Spleen (tissue), 11 donors: ENCODE measurements around the gene GAS2. TPM values are rescaled to one million over a fixed set of nuclear protein-coding genes. Genes with fewer than 3 reads are reported as not detected.

Source experiments
- DNase-seq: peaks from one replicate; pipeline ENCODE4 v3.0.0-alpha.2; 2020
- H3K27ac ChIP-seq, 8 donors: fragments of 200-600 bp; sonication (generic) in 7 of 8; 1 replicate in 4 of 8; 2 replicates in 4 of 8; pipeline versions ENCODE4 v1.5.0 to v1.8.0; 2016 to 2021; ENCODE audit warnings: inconsistent platforms in 4 of 8, mild to moderate bottlenecking in 4 of 8, moderate library complexity in 1 of 8
- H3K27me3 ChIP-seq, 7 donors: fragments of 200-600 bp; sonication (generic) in 6 of 7; replicated peaks in 1 of 7; 1 replicate in 4 of 7; 2 replicates in 3 of 7; pipeline versions ENCODE4 v1.5.0 to v1.8.0; 2016 to 2021; ENCODE audit warnings: inconsistent platforms in 3 of 7, mild to moderate bottlenecking in 1 of 7
- H3K36me3 ChIP-seq, 6 donors: fragments of 200-600 bp; sonication (generic) in 5 of 6; 1 replicate in 4 of 6; 2 replicates in 2 of 6; pipeline versions ENCODE4 v1.5.0 to v1.8.0; 2016 to 2021; ENCODE audit warnings: inconsistent platforms in 2 of 6
- H3K4me1 ChIP-seq, 6 donors: fragments of 200-600 bp; sonication (generic) in 5 of 6; 1 replicate in 3 of 6; 2 replicates in 3 of 6; pipeline versions ENCODE4 v1.5.0 to v1.8.0; 2016 to 2021; ENCODE audit warnings: inconsistent platforms in 3 of 6
- H3K4me3 ChIP-seq, 8 donors: fragments of 200-600 bp; sonication (generic) in 7 of 8; 1 replicate in 4 of 8; 2 replicates in 4 of 8; pipeline versions ENCODE4 v1.5.0 to v1.8.0; 2016 to 2021; ENCODE audit warnings: inconsistent platforms in 4 of 8, mild to moderate bottlenecking in 4 of 8, moderate library complexity in 2 of 8
- H3K9me3 ChIP-seq, 8 donors: fragments of 200-600 bp; sonication (generic) in 7 of 8; 1 replicate in 4 of 8; 2 replicates in 4 of 8; pipeline versions ENCODE4 v1.5.0 to v1.8.0; 2016 to 2021; ENCODE audit warnings: inconsistent platforms in 4 of 8
- CTCF ChIP-seq, 11 experiments: fragments of 200-600 bp in 7 of 11; fragments of 450-650 bp in 4 of 11; sonication (generic) in 4 of 11; IDR thresholded peaks in 8 of 11; conservative IDR thresholded peaks in 3 of 11; 1 replicate in 7 of 11; 2 replicates in 4 of 11; pipeline versions ENCODE4 v1.4.0 to v1.8.0; 2016 to 2021; ENCODE audit warnings: antibody characterized with exemption in 11 of 11, inconsistent platforms in 4 of 11, mild to moderate bottlenecking in 1 of 11
- POLR2A ChIP-seq, 3 donors: fragments of 450-650 bp; IDR thresholded peaks; one replicate each; pipeline ENCODE4 v1.5.1; 2017; ENCODE audit warnings: antibody characterized with exemption in 3 of 3, mild to moderate bottlenecking in 1 of 3
- POLR2AphosphoS5 ChIP-seq, 3 donors: sonication (generic); formaldehyde crosslinking; IDR thresholded peaks; one replicate each; pipeline ENCODE4 v1.5.1; 2017; ENCODE audit warnings: antibody characterized with exemption in 3 of 3
- WGBS, 5 donors: extraction: QIAGEN DNeasy Blood & Tissue Kit in 3 of 5; methylation state at CpG; one replicate each; pipeline versions ENCODE4 v1.1.5 to v1.1.7; 2013 to 2018; 5-methylcytosine and 5-hydroxymethylcytosine counted together
- intact Hi-C: fragments of 100-400 bp; cut with DNase I; formaldehyde crosslinking; loops from one replicate; pipeline ENCODE4 v1.15.0; 2023; ENCODE audit warnings: low total_unique reads
- polyA plus RNA-seq, 3 donors: library from polyadenylated mRNA; stranded (reverse); fragments of 200-250 nt; gene quantifications; one replicate each; pipeline ENCODE4 v1.2.1, GENCODE V29; 2013
- total RNA-seq, 7 donors: library from RNA; depleted of rRNA in 3 of 7; stranded (reverse); fragments of >200 nt in 3 of 7; fragmentation: NEBNext Ultra II Directional in 4 of 7; extraction: Animal tissue kit (Norgen Biotek cat#: 25700) in 4 of 7; gene quantifications; one replicate each; pipeline versions ENCODE4 v1.1.0 to v1.2.1, GENCODE V29; 2016 to 2021
- donor health status: healthy with polysubstance abuse.
- donor health status: DM: no; HTN: no; CAD: no; lungs with moderate emphysema.
- donor health status: DM: no; HTN: no; CAD: no.
- donor health status: Bipolar disorder and iron deficiency.
- donor health status: healthy.
- donor health status: DM: no; HTN: no; CAD: no.
- donor health status: DM: yes; HTN: yes; CAD: no.

GAS2 gene
- total and polyA plus RNA-seq, 10 donors, result 1.1 to 9.1 (median 2.2) TPM

GRCh38 chr11:22671751-22672150, 5.3 kb downstream of the GAS2 start:
- 54 to 91% (median 78%) methylated on average over 2 of the region's 2 CpGs for WGBS, 5 donors
- no peaks in the 10 kb centered on the region for H3K36me3 ChIP-seq

GRCh38 chr11:22674470-22675439, 8.3 kb downstream of the GAS2 start:
- 90 to 93% (median 91%) methylated on average over 4 of the region's 4 CpGs for WGBS, 5 donors
- Histone ChIP-seq H3K27ac (no peak overlapping the region), H3K36me3 (no peaks in the 10 kb centered on the region), H3K27me3 (peaks cover 0 to 4% (median 0%) of the 10 kb centered on the region in 7 donors), H3K4me1 (no peaks in the 10 kb centered on the region), H3K4me3 (no peak overlapping the region), H3K9me3 (no peaks in the 10 kb centered on the region)
- no peak for DNase-seq
- TF ChIP-seq CTCF (IDR thresholded peaks at IDR 0.05 in 8 of 11, conservative IDR thresholded peaks at IDR 0.05 in 3 of 11) (no peak), POLR2A (IDR thresholded peaks at IDR 0.05) (no peak), POLR2AphosphoS5 (IDR thresholded peaks at IDR 0.05) (no peak)
- intact Hi-C loops, result no loop called here

More at GRCh38 chr11:22671751-22672150, 5.3 kb downstream of the GAS2 start:
- peaks cover 0 to 28% (median 7%) of the 10 kb centered on the region in 7 donors for H3K27me3 ChIP-seq
- H3K4me3 ChIP-seq, result no peak overlapping the region
- H3K9me3 ChIP-seq, result no peaks in the 10 kb centered on the region
- H3K4me1 ChIP-seq, result peaks cover under 1 to 5% (median 3%) of the 10 kb centered on the region in 6 donors
- H3K27ac ChIP-seq, result no peak overlapping the region
- intact Hi-C loops, result no loop called here
- DNase-seq, result no peak
- TF ChIP-seq POLR2AphosphoS5 (IDR thresholded peaks at IDR 0.05), result no peak
- no peak for TF ChIP-seq CTCF (IDR thresholded peaks at IDR 0.05 in 8 of 11, conservative IDR thresholded peaks at IDR 0.05 in 3 of 11)
- TF ChIP-seq POLR2A (IDR thresholded peaks at IDR 0.05), result no peak

GRCh38 chr11:22677153-22677903, 10.9 kb downstream of the GAS2 start:
- no peak for TF ChIP-seq POLR2AphosphoS5 (IDR thresholded peaks at IDR 0.05)
- TF ChIP-seq POLR2A (IDR thresholded peaks at IDR 0.05), result no peak
- TF ChIP-seq CTCF (IDR thresholded peaks at IDR 0.05 in 8 of 11, conservative IDR thresholded peaks at IDR 0.05 in 3 of 11), result no peak
- intact Hi-C loops, result no loop called here
- DNase-seq, result no peak
- H3K36me3 ChIP-seq, result no peaks in the 10 kb centered on the region
- H3K4me3 ChIP-seq, result no peak overlapping the region
- 54 to 80% (median 72%) methylated on average over 4 of the region's 4 CpGs for WGBS, 5 donors
- H3K9me3 ChIP-seq, result no peaks in the 10 kb centered on the region
- H3K27ac ChIP-seq, result peak overlapping the region in 1 of 8 donors; percentile 18
- H3K4me1 ChIP-seq, result no peaks in the 10 kb centered on the region
- H3K27me3 ChIP-seq, result no peaks in the 10 kb centered on the region

GRCh38 chr11:22680628-22681027, 14.2 kb downstream of the GAS2 start:
- Histone ChIP-seq H3K36me3 (no peaks in the 10 kb centered on the region), H3K4me3 (no peak overlapping the region), H3K9me3 (no peaks in the 10 kb centered on the region), H3K27me3 (no peaks in the 10 kb centered on the region), H3K27ac (no peak overlapping the region), H3K4me1 (no peaks in the 10 kb centered on the region)
- no peak for DNase-seq
- intact Hi-C loops, result no loop called here
- TF ChIP-seq CTCF (IDR thresholded peaks at IDR 0.05 in 8 of 11, conservative IDR thresholded peaks at IDR 0.05 in 3 of 11) (no peak), POLR2A (IDR thresholded peaks at IDR 0.05) (no peak), POLR2AphosphoS5 (IDR thresholded peaks at IDR 0.05) (no peak)
- WGBS, 5 donors, result 62 to 79% (median 65%) methylated on average over 2 of the region's 2 CpGs
